GM12865 (cell line): ENCODE measurements around the gene MAGI2.
"Not testable (repeated sequence)": the region's sequence is repeated elsewhere in the genome, so short reads cannot be mapped to it uniquely, and the experiment has no call there.

ENCODE experiments used
- DNase-seq: peaks from one replicate; pipeline ENCODE4 v3.0.0; 2010; ENCODE audit warnings: low read depth
- H3K4me3 ChIP-seq: 2 replicates; pipeline ENCODE4 v1.5.1; 2011; ENCODE audit warnings: mild to moderate bottlenecking, low read depth, low read length, control low read depth
- TF ChIP-seq, protein P1 (sequence below): IDR thresholded peaks from 2 replicates; pipeline ENCODE4 v1.5.1; 2011; ENCODE audit warnings: low read length, control low read depth, low read depth, inconsistent platforms; ENCODE audit not compliant: insufficient read depth; ENCODE audit errors: missing control alignments

The MAGI2 gene

DNA sequence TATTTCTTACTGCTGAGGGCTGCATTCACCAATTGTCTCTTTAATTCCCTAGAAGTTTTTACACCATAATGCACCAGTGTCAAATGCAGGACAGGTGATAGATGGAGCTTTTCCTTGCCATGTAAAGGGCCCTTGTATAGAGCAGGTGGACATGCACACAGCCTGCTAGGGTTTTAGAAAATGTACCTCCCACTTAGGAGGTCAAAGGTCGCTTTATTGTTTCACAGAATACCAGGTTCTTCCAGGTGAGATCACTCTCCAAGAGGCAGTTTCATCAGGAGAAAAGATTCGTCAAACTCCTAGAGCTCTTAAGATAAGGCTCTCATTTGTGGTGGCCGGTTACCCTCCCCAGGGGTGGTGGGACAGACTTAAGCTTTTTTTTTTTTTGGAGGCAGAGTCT lies 1439.1 kb downstream of the MAGI2 start:
- TF ChIP-seq, protein P1, sequence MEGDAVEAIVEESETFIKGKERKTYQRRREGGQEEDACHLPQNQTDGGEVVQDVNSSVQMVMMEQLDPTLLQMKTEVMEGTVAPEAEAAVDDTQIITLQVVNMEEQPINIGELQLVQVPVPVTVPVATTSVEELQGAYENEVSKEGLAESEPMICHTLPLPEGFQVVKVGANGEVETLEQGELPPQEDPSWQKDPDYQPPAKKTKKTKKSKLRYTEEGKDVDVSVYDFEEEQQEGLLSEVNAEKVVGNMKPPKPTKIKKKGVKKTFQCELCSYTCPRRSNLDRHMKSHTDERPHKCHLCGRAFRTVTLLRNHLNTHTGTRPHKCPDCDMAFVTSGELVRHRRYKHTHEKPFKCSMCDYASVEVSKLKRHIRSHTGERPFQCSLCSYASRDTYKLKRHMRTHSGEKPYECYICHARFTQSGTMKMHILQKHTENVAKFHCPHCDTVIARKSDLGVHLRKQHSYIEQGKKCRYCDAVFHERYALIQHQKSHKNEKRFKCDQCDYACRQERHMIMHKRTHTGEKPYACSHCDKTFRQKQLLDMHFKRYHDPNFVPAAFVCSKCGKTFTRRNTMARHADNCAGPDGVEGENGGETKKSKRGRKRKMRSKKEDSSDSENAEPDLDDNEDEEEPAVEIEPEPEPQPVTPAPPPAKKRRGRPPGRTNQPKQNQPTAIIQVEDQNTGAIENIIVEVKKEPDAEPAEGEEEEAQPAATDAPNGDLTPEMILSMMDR, result no peak
- no peak for DNase-seq
- no peak overlapping the region for H3K4me3 ChIP-seq

DNA sequence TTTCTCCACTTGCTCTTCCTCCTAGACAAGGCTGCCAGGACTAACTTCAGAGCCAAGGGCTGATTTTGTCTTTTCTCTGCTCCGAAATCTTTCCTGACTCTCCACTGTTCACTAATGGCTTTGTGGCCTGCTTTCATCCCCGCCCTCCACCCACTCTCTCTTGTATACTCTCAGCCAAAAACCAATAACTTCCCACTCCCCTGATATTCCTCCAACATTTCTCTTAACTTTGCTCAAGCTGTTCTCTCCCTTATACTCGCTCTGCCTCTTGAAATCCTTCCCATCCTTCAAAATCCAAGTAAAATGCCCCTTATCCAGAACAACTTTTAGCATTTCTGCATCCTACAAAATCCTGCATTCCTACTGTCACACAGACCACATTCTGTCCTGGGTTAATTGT lies 1440.1 kb downstream of the MAGI2 start:
- TF ChIP-seq, protein P1, result no peak
- no peak for DNase-seq
- H3K4me3 ChIP-seq, result no peak overlapping the region

DNA sequence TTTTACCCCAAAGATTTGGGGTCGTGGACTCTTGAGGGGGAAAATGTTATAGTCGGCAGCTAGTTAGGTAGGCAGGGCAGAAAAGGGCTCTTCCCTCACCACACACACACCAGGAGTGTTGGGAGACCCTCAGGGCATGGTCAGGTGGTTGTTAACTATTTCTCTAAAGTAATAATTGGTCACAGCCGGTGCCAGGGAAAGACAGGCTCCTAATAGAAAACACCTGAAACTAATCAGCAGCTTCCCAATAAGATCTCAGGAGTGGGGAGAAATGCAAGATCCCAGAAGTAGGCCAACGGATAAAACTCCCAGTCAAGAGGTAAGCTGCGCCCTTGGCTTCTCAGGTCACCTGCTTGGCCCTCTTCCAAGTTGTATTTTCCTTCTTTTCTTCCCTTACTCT lies 1441.8 kb downstream of the MAGI2 start:
- H3K4me3 ChIP-seq, result no peak overlapping the region
- DNase-seq, result no peak
- TF ChIP-seq, protein P1, result no peak

DNA sequence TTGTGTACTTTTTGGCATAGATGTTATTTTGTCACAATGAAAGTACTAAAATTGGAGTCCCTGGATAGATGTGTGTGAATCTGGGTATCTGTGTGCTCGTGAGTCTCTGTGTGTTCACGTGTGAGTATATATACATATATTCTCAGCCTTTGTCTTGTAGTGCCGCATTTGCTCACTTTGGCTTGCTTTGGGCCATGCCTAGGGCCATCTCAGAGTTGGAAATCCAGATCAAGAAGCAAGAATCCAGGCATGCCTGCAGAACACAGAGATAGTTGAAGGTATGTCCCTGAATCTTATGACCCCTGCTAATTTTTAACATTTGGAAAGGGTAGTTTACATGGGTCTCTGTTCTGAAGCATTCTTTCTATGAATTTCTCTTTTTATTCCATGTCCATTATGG lies 1446.2 kb downstream of the MAGI2 start:
- H3K4me3 ChIP-seq, result no peak overlapping the region
- no peak for DNase-seq
- TF ChIP-seq, protein P1, result no peak

DNA sequence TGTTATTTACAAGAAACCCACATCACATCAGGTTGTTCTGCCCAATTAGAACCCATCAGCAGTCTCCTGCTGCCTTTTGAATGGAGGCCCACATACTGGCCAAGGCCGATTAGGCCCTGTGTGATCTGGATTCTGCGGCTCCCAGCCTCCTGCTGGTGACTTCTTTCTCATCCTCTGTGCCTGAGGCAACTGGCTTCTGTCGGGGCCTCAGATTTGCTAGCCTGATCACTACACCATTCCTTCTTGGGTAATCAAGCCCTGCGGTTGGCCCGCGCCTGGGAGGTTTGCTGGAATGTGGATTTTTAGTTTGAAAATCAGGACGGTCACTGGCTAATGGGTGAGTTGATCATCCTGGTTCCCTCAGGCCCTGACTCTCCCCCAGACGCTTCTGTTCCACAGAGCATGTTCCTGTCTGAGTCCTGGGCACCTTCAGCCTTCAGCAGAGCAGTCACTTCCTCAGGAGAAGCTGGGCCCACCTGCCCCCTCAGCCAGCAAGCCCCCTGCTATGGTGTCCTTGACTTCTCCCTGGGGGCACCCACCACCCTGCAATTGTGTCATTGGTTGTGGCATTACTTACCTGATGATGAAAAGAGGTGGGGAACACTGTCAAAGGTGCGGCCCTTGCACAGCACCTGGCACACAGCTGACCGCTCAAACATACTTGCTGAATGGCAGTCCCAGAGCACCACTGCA lies 1447.3 kb downstream of the MAGI2 start:
- TF ChIP-seq, protein P1, result no peak
- no peak overlapping the region for H3K4me3 ChIP-seq
- no peak for DNase-seq

DNA sequence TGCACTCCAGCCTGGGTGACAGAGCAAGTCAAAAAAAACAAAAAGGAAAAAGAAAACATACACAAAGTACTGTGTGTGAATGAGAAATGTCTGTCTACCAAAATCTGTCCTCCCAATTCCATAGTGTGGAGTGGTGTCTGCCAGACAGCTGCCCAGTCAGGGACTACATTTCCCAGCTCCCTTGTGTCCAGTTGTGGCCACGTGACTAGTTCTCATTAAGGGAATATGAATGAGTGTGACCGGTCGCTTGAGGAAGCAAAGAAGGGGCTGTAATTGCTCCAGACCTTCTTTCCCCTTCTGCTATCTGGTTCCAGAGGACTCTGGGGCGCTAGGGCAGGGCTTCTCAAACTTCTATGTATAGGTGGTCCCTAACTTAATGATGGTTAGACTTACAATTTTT lies 1450.8 kb downstream of the MAGI2 start:
- TF ChIP-seq, protein P1, result no peak
- no peak for DNase-seq
- H3K4me3 ChIP-seq, result no peak overlapping the region

DNA sequence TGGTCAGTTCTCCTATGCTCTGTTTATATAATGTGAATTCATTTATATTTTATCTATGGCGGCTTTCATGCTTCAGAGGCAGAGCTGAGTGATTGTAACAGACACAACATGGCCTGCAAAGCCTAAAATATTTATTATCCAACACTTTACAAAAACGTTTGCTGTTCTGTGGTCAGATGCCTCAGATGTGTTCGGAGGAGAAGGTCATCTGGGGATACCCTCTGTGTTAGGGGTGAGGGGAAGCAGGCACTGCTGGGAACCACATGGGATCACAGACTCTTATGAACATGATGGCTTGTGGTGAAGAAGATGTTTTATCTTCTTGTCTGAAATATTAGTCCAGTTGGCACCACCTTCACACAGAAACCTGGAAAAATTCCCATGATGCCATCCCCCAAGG lies 1451.4 kb downstream of the MAGI2 start:
- DNase-seq, result no peak
- TF ChIP-seq, protein P1, result no peak
- H3K4me3 ChIP-seq, result no peak overlapping the region

DNA sequence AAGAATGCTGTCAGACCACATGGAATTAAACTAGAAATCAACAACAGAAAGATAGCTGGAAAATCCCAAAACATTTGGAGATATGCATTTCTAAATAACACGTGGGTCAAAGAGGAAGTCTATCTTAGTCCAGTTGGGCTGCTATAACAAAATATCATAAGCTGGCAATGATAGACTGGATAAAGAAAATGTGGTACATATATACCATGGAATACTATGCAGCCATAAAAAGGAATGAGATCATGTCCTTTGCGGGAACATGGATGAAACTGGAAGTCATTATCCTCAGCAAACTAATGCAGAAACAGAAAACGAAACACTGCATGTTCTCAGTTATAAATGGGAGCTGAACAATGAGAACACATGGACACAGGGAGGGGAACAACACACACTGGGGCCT lies 1454.3 kb downstream of the MAGI2 start:
- not testable (repeated sequence) for DNase-seq, H3K4me3 ChIP-seq
